ENCODE data around the gene ZNF789. TPM values are rescaled to one million over a fixed set of nuclear protein-coding genes. Genes with fewer than 3 reads are reported as not detected.

Gene ZNF789
- total RNA-seq, 1 experiment from 2014 or later, result 38.8 TPM

DNA sequence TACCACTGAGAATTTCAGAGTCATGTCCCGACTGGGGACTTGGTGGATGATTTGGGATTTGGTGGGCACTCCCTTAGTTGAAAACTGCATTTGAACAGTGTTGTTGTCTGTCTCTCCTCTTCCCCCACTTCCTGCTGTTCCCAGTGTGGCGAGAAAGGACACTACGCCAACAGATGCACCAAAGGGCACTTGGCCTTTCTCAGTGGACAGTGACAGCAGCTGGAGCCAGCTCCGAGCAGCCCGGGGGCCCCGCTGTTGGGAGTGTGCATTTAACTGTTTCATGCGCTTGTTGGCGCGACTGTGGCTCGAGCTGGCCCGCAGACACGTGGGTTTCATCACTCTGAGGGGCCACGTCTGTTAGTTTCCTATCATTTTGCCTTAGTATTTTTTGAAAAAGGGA is 16.4 kb upstream of the ZNF789 start:
- no peaks in the 10 kb centered on the region for H3K4me1 ChIP-seq (replicated peaks; ENCODE audit: insufficient read depth)
- DNase-seq, result no peak
- no peaks in the 10 kb centered on the region for H3K9me3 ChIP-seq (ENCODE audit: insufficient read depth, low read depth)
- H2AFZ ChIP-seq, result no peak overlapping the region
- H3K79me2 ChIP-seq (ENCODE audit: low read depth), result peaks cover 26% of the 10 kb centered on the region
- ChIA-PET POLR2A (ENCODE audit: unreplicated experiment) (no interaction called here), CTCF (no interaction called here)
- peaks cover 20% of the 10 kb centered on the region for H3K36me3 ChIP-seq (ENCODE audit: low read depth)
- intact Hi-C loops (cut with micrococcal nuclease; ENCODE audit: unreplicated experiment), result no loop called here
- no peaks in the 10 kb centered on the region for H3K9me2 ChIP-seq (ENCODE audit: insufficient read depth)
- H3F3A ChIP-seq (ENCODE audit: insufficient read depth, low read depth), result peaks cover 22% of the 10 kb centered on the region; the same call in 1 of the 2 replicates
- peaks cover 38% of the 10 kb centered on the region for H4K20me1 ChIP-seq (ENCODE audit: insufficient read depth)
- BruUV-seq (replicated peaks), result no TSS peak
- H3K27ac ChIP-seq, result no peak overlapping the region
- no peak overlapping the region for H3K4me2 ChIP-seq
- no peak overlapping the region for H3K4me3 ChIP-seq
- TF ChIP-seq, protein P1, sequence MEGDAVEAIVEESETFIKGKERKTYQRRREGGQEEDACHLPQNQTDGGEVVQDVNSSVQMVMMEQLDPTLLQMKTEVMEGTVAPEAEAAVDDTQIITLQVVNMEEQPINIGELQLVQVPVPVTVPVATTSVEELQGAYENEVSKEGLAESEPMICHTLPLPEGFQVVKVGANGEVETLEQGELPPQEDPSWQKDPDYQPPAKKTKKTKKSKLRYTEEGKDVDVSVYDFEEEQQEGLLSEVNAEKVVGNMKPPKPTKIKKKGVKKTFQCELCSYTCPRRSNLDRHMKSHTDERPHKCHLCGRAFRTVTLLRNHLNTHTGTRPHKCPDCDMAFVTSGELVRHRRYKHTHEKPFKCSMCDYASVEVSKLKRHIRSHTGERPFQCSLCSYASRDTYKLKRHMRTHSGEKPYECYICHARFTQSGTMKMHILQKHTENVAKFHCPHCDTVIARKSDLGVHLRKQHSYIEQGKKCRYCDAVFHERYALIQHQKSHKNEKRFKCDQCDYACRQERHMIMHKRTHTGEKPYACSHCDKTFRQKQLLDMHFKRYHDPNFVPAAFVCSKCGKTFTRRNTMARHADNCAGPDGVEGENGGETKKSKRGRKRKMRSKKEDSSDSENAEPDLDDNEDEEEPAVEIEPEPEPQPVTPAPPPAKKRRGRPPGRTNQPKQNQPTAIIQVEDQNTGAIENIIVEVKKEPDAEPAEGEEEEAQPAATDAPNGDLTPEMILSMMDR (conservative IDR thresholded peaks at IDR 0.05), result no peak
- TF ChIP-seq EZH2 (IDR thresholded peaks at IDR 0.05; ENCODE audit: low read depth), result no peak
- H3K27me3 ChIP-seq (ENCODE audit: insufficient read depth, low read depth), result no peaks in the 10 kb centered on the region

DNA sequence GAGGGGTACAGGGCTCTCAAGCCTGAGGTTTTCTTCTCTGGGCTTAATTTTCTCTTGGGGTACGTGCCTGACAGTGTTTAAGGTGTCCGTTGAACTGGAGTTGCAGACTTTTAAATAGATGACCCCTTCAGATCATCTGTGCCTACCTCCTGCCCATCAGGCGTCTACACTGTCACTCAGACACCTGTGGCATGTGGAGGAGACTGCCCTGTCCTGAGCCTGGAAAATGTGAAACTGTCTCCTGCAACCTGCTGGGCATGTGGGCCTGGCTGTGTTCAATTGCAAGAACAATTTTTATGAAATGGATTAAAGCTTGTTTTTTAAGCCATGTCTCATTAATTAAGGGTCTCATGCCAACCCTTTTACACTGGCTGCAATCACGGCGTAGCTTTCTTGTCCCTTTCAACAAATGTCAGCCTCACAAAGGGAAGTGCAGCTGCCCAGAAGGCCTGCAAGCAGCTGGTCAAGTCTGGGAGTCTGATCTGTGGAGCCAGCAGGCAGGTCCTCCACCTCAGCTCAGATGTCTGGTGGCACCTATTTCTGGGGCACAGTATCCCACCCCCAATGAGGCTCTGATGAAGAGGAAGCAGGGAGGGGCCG is 15.5 kb upstream of the ZNF789 start:
- Histone ChIP-seq H2AFZ (no peak overlapping the region), H3K4me2 (no peak overlapping the region), H3K36me3 (ENCODE audit: low read depth) (peaks cover 20% of the 10 kb centered on the region), H3K9me3 (ENCODE audit: insufficient read depth, low read depth) (no peaks in the 10 kb centered on the region), H3K9me2 (ENCODE audit: insufficient read depth) (no peaks in the 10 kb centered on the region), H4K20me1 (ENCODE audit: insufficient read depth) (peaks cover 43% of the 10 kb centered on the region), H3K27me3 (ENCODE audit: insufficient read depth, low read depth) (no peaks in the 10 kb centered on the region), H3K4me3 (no peak overlapping the region), H3F3A (ENCODE audit: insufficient read depth, low read depth) (peaks cover 22% of the 10 kb centered on the region; the same call in 1 of the 2 replicates), H3K4me1 (replicated peaks; ENCODE audit: insufficient read depth) (no peaks in the 10 kb centered on the region), H3K79me2 (ENCODE audit: low read depth) (peaks cover 34% of the 10 kb centered on the region), H3K27ac (no peak overlapping the region)
- no peak for DNase-seq
- intact Hi-C loops (cut with micrococcal nuclease; ENCODE audit: unreplicated experiment), result no loop called here
- BruUV-seq (replicated peaks), result no TSS peak
- POLR2A ChIA-PET (ENCODE audit: unreplicated experiment), result no interaction called here
- CTCF ChIA-PET, result no interaction called here
- TF ChIP-seq, protein P1 (conservative IDR thresholded peaks at IDR 0.05), result no peak
- no peak for TF ChIP-seq EZH2 (IDR thresholded peaks at IDR 0.05; ENCODE audit: low read depth)

DNA sequence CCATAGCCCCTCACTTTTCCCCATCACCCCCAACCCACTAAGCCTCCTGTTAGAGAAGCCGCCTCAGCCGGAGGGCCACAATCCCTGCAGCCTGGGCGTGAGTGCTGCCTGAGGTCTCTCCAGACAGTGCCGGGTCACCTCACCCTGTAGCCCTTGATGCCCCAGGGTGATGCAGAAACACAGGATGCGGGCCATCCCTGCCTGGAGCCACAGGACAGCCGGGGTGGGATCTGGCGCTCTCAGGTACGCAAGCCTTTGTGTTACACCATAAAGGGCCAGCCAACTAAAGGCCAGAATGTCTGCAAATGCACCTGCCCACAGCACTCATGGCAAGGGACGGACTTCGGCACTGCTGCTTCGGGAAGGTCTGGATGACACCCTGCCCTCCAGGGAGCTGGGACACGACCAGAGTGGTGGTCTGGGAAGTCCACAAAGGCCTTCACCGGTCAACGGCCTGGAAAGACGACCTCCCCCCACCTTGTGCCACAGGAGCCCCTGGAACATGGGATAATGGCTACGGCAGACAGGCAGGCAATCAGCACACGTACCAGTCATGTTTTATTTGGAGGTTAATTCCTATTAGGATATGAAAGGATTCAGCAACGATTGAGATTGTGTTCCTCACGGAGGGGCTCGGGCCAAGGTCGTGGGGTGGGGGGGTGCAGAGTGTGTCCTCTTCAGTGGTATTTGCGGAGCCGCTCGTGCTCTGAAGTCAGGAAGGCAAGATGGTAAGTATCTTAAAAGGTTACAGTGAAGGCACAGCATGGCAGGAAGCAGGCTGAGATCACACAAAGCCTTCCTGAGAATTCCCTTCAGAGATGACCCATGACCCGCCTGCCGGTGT is 14.8 kb upstream of the ZNF789 start:
- Histone ChIP-seq H4K20me1 (ENCODE audit: insufficient read depth) (peaks cover 43% of the 10 kb centered on the region), H3K4me3 (no peak overlapping the region), H3K36me3 (ENCODE audit: low read depth) (peaks cover 22% of the 10 kb centered on the region), H3K27me3 (ENCODE audit: insufficient read depth, low read depth) (no peaks in the 10 kb centered on the region), H3F3A (ENCODE audit: insufficient read depth, low read depth) (peaks cover 24% of the 10 kb centered on the region; the same call in 1 of the 2 replicates), H3K27ac (no peak overlapping the region), H3K9me2 (ENCODE audit: insufficient read depth) (no peaks in the 10 kb centered on the region), H3K4me2 (no peak overlapping the region), H3K4me1 (replicated peaks; ENCODE audit: insufficient read depth) (no peaks in the 10 kb centered on the region), H2AFZ (no peak overlapping the region), H3K9me3 (ENCODE audit: insufficient read depth, low read depth) (no peaks in the 10 kb centered on the region), H3K79me2 (ENCODE audit: low read depth) (peaks cover 42% of the 10 kb centered on the region)
- no TSS peak for BruUV-seq (replicated peaks)
- ChIA-PET CTCF (no interaction called here), POLR2A (ENCODE audit: unreplicated experiment) (no interaction called here)
- intact Hi-C loops (cut with micrococcal nuclease; ENCODE audit: unreplicated experiment), result no loop called here
- TF ChIP-seq, protein P1 (conservative IDR thresholded peaks at IDR 0.05), result no peak
- TF ChIP-seq EZH2 (IDR thresholded peaks at IDR 0.05; ENCODE audit: low read depth), result no peak
- DNase-seq, result no peak

Measured in PC-9 (cell line).